Panc1 (cell line): ENCODE data around the gene ZNF578.

Experiments used
- CTCF ChIP-seq: fragments of 450-650 bp; IDR thresholded peaks from 2 replicates; pipeline ENCODE4 v1.5.1; 2017; ENCODE audit warnings: mild to moderate bottlenecking
- POLR2AphosphoS5 ChIP-seq: IDR thresholded peaks from 2 replicates; pipeline ENCODE4 v1.6.1; 2012; ENCODE audit warnings: mild to moderate bottlenecking, low read depth, low read length, moderate library complexity
- SIN3A ChIP-seq: IDR thresholded peaks from 2 replicates; pipeline ENCODE4 v1.6.1; 2012; ENCODE audit warnings: low read depth, mild to moderate bottlenecking, low read length, moderate library complexity, borderline replicate concordance; ENCODE audit not compliant: insufficient read depth
- TF ChIP-seq, protein P1 (sequence below), 2 experiments: IDR thresholded peaks; 2 replicates each; pipeline ENCODE4 v1.6.1; 2011 to 2012; ENCODE audit warnings: low read depth in 2 of 2, control low read depth in 1 of 2, low read length in 1 of 2, mild to moderate bottlenecking in 1 of 2, moderate library complexity in 1 of 2; ENCODE audit not compliant: insufficient read depth in 1 of 2

- TF ChIP-seq CTCF, result no peak
- TF ChIP-seq, protein P1, sequence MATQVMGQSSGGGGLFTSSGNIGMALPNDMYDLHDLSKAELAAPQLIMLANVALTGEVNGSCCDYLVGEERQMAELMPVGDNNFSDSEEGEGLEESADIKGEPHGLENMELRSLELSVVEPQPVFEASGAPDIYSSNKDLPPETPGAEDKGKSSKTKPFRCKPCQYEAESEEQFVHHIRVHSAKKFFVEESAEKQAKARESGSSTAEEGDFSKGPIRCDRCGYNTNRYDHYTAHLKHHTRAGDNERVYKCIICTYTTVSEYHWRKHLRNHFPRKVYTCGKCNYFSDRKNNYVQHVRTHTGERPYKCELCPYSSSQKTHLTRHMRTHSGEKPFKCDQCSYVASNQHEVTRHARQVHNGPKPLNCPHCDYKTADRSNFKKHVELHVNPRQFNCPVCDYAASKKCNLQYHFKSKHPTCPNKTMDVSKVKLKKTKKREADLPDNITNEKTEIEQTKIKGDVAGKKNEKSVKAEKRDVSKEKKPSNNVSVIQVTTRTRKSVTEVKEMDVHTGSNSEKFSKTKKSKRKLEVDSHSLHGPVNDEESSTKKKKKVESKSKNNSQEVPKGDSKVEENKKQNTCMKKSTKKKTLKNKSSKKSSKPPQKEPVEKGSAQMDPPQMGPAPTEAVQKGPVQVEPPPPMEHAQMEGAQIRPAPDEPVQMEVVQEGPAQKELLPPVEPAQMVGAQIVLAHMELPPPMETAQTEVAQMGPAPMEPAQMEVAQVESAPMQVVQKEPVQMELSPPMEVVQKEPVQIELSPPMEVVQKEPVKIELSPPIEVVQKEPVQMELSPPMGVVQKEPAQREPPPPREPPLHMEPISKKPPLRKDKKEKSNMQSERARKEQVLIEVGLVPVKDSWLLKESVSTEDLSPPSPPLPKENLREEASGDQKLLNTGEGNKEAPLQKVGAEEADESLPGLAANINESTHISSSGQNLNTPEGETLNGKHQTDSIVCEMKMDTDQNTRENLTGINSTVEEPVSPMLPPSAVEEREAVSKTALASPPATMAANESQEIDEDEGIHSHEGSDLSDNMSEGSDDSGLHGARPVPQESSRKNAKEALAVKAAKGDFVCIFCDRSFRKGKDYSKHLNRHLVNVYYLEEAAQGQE (IDR thresholded peaks at IDR 0.05; ENCODE audit: insufficient read depth in 1 of 2, low read depth in 2 of 2, low read length in 1 of 2), result no peak
- no peak for TF ChIP-seq POLR2AphosphoS5
- TF ChIP-seq SIN3A, result no peak
These were observed 66.7 kb downstream of the ZNF578 start for GRCh38 chr19:52520013-52520412.
